DMS53 (cell line): Measurements from ENCODE around the gene PAPSS1.

Experiments
- DNase-seq: peaks from one replicate; lab custom pipeline; 2025; lab: John Stamatoyannopoulos, UW

Gene PAPSS1

GRCh38 chr4:107629318-107629717 is 90.7 kb downstream of the PAPSS1 start:
- DNase-seq = no peak

DNA sequence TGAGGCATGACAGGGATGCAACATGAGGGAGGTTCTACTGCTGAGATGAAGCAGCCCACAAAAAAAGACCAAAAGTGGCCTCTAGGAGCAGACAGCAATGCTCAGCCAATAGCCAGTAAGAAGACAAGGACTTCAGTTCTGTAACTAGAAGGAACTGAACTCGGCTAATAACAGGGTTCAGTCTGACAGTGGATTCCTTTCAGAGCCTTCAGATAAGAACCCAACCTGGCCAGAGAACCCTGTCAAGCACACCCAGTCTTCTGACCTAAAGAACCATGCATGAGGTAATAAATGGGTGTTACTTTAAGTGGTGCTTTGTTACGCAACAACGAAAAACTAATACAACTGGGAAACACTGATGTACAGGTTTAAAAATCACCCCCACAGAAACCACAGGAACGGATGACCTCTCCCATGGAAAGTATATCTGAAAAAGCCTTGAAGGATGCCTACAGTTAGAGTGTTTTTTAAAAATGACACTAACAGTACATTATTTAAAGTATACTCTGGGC is 94.6 kb downstream of the PAPSS1 start:
- DNase-seq = no peak

DNA sequence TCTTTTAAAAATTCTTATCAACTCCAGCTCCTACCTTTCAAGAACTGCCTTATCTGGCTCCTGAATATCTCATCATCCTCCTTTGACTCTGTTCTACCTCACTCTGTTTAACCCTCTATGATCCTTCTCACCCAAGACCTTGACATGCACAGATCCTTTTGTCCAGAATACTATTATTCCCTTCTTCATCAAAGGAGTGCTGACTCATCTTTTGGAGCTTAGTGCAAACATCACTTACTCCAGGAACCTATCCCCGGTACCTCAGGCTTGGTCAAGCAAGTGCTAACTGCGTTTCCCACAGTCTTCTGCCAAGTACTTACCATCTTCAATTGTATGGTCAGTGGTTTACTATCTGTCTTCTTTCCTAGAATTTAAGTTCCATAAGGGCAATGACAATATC is 96.0 kb downstream of the PAPSS1 start:
- DNase-seq = no peak

DNA sequence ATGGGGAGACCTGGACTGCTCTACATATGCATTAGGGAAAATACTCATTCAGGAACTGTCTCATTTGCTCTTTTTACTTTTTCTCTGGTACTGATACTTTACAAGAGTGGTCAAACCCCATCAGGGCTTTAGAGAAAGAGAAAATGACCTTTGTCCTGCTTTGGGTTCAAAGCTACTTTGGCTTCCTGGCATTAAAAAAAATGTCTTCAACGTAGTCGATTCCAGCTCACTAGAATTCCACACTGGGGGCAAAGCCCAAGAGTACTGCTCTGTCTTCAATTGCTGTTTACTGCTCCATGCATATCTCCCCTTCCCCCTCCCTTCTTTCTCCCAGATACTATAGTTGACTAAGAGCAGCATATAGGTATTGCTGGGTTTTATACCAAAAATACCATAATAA is 98.0 kb downstream of the PAPSS1 start:
- no peak for DNase-seq

DNA sequence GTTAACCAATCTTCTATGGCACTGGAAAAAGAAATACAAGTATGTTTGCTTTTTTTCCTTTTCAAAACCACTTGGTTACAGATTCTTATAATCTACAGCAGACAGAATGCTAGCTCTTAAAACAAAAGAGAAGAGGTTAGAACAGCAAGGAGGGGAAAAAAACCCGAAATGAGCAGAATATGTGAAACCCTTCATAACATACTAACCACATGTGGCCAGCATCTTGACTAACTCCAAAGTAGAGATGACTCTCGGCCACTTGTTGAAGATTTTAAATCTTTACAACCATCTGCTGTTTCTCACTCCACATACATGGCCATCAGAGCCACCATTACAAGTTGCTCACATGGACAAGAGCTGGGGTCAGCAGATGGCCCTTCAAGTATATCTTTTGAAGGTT is 100.3 kb downstream of the PAPSS1 start:
- DNase-seq = no peak

DNA sequence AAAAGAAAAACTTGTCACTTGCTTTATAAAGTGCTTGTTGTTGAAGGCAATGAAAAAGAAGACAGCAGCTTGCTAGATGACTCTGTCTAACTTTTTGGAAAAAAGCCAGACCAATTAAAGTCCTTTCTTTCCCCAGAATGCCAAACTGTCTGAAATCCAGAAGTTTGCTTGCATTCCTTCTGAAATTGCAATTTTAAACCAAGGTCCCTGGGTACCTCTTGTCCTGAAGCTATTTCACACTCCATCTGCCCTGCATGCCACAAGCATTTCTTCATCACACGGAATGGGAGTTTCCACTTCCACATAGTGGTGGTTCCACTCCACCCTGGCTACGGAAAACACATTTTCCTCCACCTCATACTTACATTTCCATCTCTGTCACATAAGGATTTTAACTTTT is 101.0 kb downstream of the PAPSS1 start:
- DNase-seq = no peak

- no peak for DNase-seq
Observed at GRCh38 chr4:107618656-107619055, 101.4 kb downstream of the PAPSS1 start.

GRCh38 chr4:107616838-107617389 is 103.1 kb downstream of the PAPSS1 start:
- DNase-seq = peak; percentile 38

- DNase-seq = no peak
Observed at GRCh38 chr4:107615809-107616208, 104.2 kb downstream of the PAPSS1 start.

- no peak for DNase-seq
Observed at GRCh38 chr4:107603430-107603829, 116.6 kb downstream of the PAPSS1 start.

DNA sequence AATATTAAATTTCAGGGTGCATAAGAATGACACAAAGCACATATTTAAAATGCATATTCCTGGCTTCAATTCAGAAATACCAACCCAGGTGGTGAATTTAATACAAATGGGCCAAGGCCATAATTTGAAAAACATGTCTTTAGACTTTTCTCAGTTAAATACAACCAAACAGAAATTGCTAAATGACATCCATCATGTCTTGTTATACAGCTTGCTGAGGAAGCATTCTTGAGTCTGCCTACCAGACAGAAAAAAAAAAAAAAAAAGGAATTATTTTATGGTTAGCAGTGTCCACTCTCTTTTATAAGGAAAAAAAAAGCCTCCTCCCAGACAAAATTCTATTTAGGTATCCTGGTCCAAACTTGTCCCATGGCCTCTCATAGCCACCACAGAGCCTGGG is 119.1 kb downstream of the PAPSS1 start:
- DNase-seq = no peak

DNA sequence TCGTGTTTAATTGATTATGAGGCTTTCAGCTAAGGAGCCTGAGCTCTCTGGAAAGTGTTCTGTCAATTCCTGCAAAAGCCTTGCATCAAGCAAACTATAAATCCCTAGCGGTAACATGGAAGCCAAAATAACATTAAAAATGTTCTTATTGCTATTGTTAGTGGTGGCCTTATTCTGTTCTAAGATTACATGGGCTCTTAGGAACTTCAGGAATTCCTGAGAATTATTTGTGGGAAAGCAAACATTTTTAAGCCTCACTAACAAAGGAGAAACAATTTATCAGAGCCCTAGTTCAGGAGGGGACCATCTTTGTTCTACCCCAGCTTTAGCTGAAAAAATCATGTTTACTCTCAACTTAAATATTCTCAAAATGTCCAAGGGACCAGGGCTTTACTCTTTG is 119.6 kb downstream of the PAPSS1 start:
- DNase-seq = no peak

- no peak for DNase-seq
Observed at GRCh38 chr4:107599841-107600240, 120.2 kb downstream of the PAPSS1 start.

DNA sequence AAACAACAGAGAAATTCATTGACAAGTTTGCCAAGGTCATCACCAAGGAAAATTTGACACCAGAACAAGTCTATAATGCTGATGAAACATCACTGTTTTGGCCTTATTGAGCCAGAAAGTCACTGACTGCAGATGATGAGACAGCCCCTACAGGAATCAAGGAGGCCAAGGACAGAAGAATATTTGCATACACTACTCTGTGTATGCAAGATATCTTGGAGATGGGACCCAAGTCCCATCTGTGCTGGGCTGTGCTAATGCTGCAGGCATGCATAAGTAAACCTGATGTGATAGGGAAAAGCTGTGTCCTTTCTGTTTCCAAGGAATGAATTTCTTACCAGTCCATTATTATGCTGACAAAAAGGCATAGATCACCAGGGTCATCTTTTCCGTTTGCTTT is 126.8 kb downstream of the PAPSS1 start:
- no peak for DNase-seq

DNA sequence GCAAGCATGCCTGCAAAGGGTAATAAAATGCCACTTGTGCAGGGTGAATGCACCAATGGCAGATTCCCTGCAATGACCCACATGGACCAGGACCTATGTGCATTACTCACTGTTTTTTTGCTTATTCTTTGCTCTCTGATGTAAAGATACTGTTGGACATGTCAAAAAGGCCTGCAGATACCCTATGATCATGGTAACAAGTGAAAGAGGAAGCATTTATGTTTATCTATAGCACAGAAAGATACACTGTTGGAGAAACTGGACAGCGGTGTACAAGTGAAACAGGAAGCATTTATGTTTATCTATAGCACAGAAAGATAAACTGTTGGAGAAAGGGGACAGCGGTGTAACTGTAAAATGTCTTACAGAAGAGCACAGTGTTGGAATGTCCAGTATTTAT is 127.5 kb downstream of the PAPSS1 start:
- no peak for DNase-seq

GRCh38 chr4:107589269-107589668 is 130.8 kb downstream of the PAPSS1 start:
- no peak for DNase-seq

- no peak for DNase-seq
Observed at GRCh38 chr4:107586371-107586770, 133.7 kb downstream of the PAPSS1 start.

DNA sequence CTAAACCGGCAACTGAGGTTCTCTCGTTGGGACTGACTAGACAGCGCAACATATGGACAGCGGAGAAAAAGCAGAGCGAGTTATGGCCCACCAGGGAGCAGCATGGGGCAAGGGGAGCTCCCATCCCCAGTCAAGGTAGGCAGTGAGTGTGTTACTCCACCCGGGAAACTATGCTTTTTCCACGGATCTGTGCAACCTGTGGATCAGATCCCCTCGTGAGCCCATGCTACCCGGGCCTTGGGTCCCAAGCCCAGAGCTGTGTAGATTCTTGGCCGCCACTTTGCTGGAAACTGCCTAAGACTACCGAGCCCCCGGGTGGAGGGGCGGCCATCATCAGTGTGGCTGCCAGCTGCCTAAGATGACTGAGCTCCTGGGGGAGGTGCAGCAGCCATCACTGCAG is 140.9 kb downstream of the PAPSS1 start:
- no peak for DNase-seq

- no peak for DNase-seq
Observed at GRCh38 chr4:107578321-107578720, 141.7 kb downstream of the PAPSS1 start.

- DNase-seq = no peak
Observed at GRCh38 chr4:107577743-107578142, 142.3 kb downstream of the PAPSS1 start.

GRCh38 chr4:107575243-107575642 is 144.8 kb downstream of the PAPSS1 start:
- no peak for DNase-seq

GRCh38 chr4:107572281-107572680 is 147.8 kb downstream of the PAPSS1 start:
- DNase-seq = no peak

GRCh38 chr4:107570952-107571351 is 149.1 kb downstream of the PAPSS1 start:
- DNase-seq = no peak

DNA sequence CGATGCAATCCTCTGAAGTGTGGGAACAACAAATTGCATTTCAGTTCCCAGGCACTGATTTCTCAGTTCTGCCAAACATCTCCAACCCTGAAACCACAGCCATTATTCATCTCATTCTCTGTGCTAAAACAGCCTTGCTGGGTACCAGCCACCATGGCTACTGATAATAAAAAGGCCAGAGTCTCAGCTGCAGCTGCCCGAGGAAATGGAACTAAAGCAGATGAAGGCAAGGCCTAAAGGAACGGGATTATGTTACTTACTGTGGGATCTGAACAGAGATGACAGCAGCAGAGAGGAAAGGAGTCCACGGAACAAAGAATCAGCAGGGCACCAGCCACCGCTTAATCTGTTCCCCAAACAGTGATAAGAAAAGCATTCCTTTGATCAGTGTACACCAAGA is 155.7 kb downstream of the PAPSS1 start:
- DNase-seq = no peak
